OCI-LY7 (cell line): ENCODE data around the gene IER5. TPM values are rescaled to one million over a fixed set of nuclear protein-coding genes. Genes with fewer than 3 reads are reported as not detected.

Experiments
- BruUV-seq: library from RNA; stranded (reverse); fragments of 400-500 nt; replicated peaks from 2 replicates; lab custom pipeline; 2021; lab: Mats Ljungman, UMichigan
- CTCF ChIA-PET: fragments of 300-600 bp; sonication (Branson Sonifier 250); formaldehyde crosslinking; loops from one replicate; lab custom pipeline; 2022; ENCODE audit warnings: antibody characterized with exemption; ENCODE audit not compliant: unreplicated experiment; lab: Charles Lee
- POLR2A ChIA-PET: fragments of 300-600 bp; sonication (Branson Sonifier 250); formaldehyde crosslinking; loops from one replicate; lab custom pipeline; 2022; ENCODE audit warnings: antibody characterized with exemption; lab: Charles Lee
- DNase-seq: peaks from one replicate; pipeline ENCODE4 v3.0.0-alpha.2; 2015; ENCODE audit warnings: low spot score
- H2AFZ ChIP-seq: fragments of 200-600 bp; sonication (generic), shearing (Covaris generic); 2 replicates; pipeline ENCODE4 v1.6.1; 2014; ENCODE audit warnings: mild to moderate bottlenecking, antibody characterized with exemption, low read length, moderate library complexity
- H3K27ac ChIP-seq: fragments of 200-600 bp; sonication (generic); 2 replicates; pipeline ENCODE4 v1.5.1; 2014; ENCODE audit warnings: mixed run types, low read depth, mild to moderate bottlenecking, moderate library complexity, low read length, inconsistent platforms; ENCODE audit not compliant: poor library complexity, severe bottlenecking
- H3K36me3 ChIP-seq: fragments of 200-600 bp; sonication (generic); 2 replicates; pipeline ENCODE4 v1.6.1; 2014; ENCODE audit warnings: mild to moderate bottlenecking, antibody characterized with exemption, low read length, moderate library complexity, mixed read lengths; ENCODE audit not compliant: insufficient read depth
- H3K4me1 ChIP-seq: fragments of 200-600 bp; sonication (generic); 2 replicates; pipeline ENCODE4 v1.5.1; 2014; ENCODE audit warnings: mild to moderate bottlenecking, low read length; ENCODE audit not compliant: insufficient read depth, poor library complexity, severe bottlenecking
- H3K4me2 ChIP-seq: fragments of 200-600 bp; sonication (generic); 2 replicates; pipeline ENCODE4 v1.6.1; 2014; ENCODE audit warnings: mild to moderate bottlenecking, low read length
- H3K4me3 ChIP-seq: fragments of 200-600 bp; sonication (generic); 2 replicates; pipeline ENCODE4 v1.5.1; 2014; ENCODE audit warnings: mild to moderate bottlenecking, low read depth, low read length; ENCODE audit not compliant: poor library complexity, severe bottlenecking
- H3K79me2 ChIP-seq: fragments of 200-600 bp; sonication (generic); 2 replicates; pipeline ENCODE4 v1.6.1; 2016; ENCODE audit warnings: low read depth, mild to moderate bottlenecking, low read length, moderate library complexity, mixed read lengths; ENCODE audit not compliant: insufficient read depth
- H3K9me2 ChIP-seq: fragments of 200-600 bp; sonication (generic); 2 replicates; pipeline ENCODE4 v1.6.1; 2016; ENCODE audit warnings: mild to moderate bottlenecking, low read length, mixed read lengths; ENCODE audit not compliant: insufficient read depth
- H3K9me3 ChIP-seq: fragments of 200-600 bp; sonication (generic); 2 replicates; pipeline ENCODE4 v1.6.1; 2014; ENCODE audit warnings: mild to moderate bottlenecking, mixed run types, low read length, mixed read lengths
- H4K20me1 ChIP-seq: fragments of 200-600 bp; sonication (generic); 2 replicates; pipeline ENCODE4 v1.6.1; 2014; ENCODE audit warnings: mild to moderate bottlenecking, antibody characterized with exemption, low read length, moderate library complexity, mixed read lengths; ENCODE audit not compliant: insufficient read depth
- CTCF ChIP-seq: fragments of 200-600 bp; sonication (generic); conservative IDR thresholded peaks from 2 replicates; pipeline ENCODE4 v1.5.1; 2014; ENCODE audit warnings: mild to moderate bottlenecking, antibody characterized with exemption, low read length, moderate library complexity, mixed read lengths
- EZH2phosphoT487 ChIP-seq: fragments of 200-600 bp; sonication (generic); IDR thresholded peaks from 2 replicates; pipeline ENCODE4 v1.6.1; 2018; ENCODE audit warnings: low read depth, borderline replicate concordance, mild to moderate bottlenecking, mixed run types, antibody characterized with exemption, low read length, moderate library complexity, mixed read lengths
- intact Hi-C: fragments of 100-400 bp; cut with micrococcal nuclease; formaldehyde crosslinking; loops from one replicate; pipeline ENCODE4 v1.10.0; 2022; ENCODE audit not compliant: unreplicated experiment
- total RNA-seq, 2 experiments: library from RNA; depleted of rRNA in 1 of 2; stranded (reverse); fragments of >200 nt in 1 of 2; shearing (Covaris generic) in 1 of 2; gene quantifications; 2 replicates each; pipeline ENCODE4 v1.2.3, GENCODE V29; 2014 to 2022

IER5 gene
- total RNA-seq, 2 experiments from 2014 or later: 7.2 to 14.3 TPM

GRCh38 chr1:181091309-181092040 lies 3.0 kb downstream of the IER5 start:
- BruUV-seq: no TSS peak
- H3K27ac ChIP-seq: no peak overlapping the region
- H3K4me3 ChIP-seq: peak overlapping the region; percentile 81
- peaks cover 24% of the 10 kb centered on the region for H4K20me1 ChIP-seq
- H3K79me2 ChIP-seq: peaks cover 23% of the 10 kb centered on the region; the same call in 1 of the 2 replicates
- ChIA-PET CTCF (interaction anchor here (1.0 to 1.6 kb wide), 2 partner anchors 12 to 14 kb away, joined by 3 to 7 read pairs; no protein-coding TSS in a partner anchor), POLR2A (interaction anchor here (0.6 to 1.9 kb wide), 9 partner anchors 8 to 70 kb away, joined by 3 to 13 read pairs (median 3); no protein-coding TSS in a partner anchor)
- H3K36me3 ChIP-seq: peaks cover 4% of the 10 kb centered on the region; the same call in 1 of the 2 replicates
- H3K4me2 ChIP-seq: peak overlapping the region; percentile 97
- H3K9me3 ChIP-seq: no peaks in the 10 kb centered on the region
- intact Hi-C loops: no loop called here
- no peak overlapping the region for H2AFZ ChIP-seq
- peaks cover 27% of the 10 kb centered on the region for H3K4me1 ChIP-seq
- H3K9me2 ChIP-seq: no peaks in the 10 kb centered on the region
- TF ChIP-seq CTCF (no peak), EZH2phosphoT487 (no peak)
- DNase-seq: no peak

GRCh38 chr1:181092056-181092455 lies 3.6 kb downstream of the IER5 start:
- Histone ChIP-seq H3K4me2 (peak overlapping the region; percentile 97), H3K79me2 (peaks cover 23% of the 10 kb centered on the region; the same call in 1 of the 2 replicates), H2AFZ (no peak overlapping the region), H3K4me3 (peak overlapping the region; percentile 81), H3K9me2 (no peaks in the 10 kb centered on the region), H3K4me1 (peaks cover 26% of the 10 kb centered on the region), H3K27ac (no peak overlapping the region), H3K9me3 (no peaks in the 10 kb centered on the region), H3K36me3 (peaks cover 4% of the 10 kb centered on the region; the same call in 1 of the 2 replicates), H4K20me1 (peaks cover 24% of the 10 kb centered on the region)
- ChIA-PET POLR2A (interaction anchor here (0.6 to 1.2 kb wide), 3 partner anchors 13 to 44 kb away, joined by 3 read pairs; no protein-coding TSS in a partner anchor), CTCF (interaction anchor here (1.0 to 1.6 kb wide), 2 partner anchors 12 to 13 kb away, joined by 3 to 7 read pairs; no protein-coding TSS in a partner anchor)
- no peak for TF ChIP-seq EZH2phosphoT487
- BruUV-seq: no TSS peak
- DNase-seq: no peak
- intact Hi-C loops: no loop called here

- Histone ChIP-seq H3K79me2 (peaks cover 23% of the 10 kb centered on the region; the same call in 1 of the 2 replicates), H3K9me3 (no peaks in the 10 kb centered on the region), H3K27ac (no peak overlapping the region), H3K4me2 (no peak overlapping the region), H3K4me3 (no peak overlapping the region), H2AFZ (no peak overlapping the region), H3K4me1 (peaks cover 17% of the 10 kb centered on the region), H3K36me3 (peaks cover 4% of the 10 kb centered on the region; the same call in 1 of the 2 replicates), H3K9me2 (no peaks in the 10 kb centered on the region), H4K20me1 (peaks cover 24% of the 10 kb centered on the region)
- intact Hi-C loops: no loop called here
- BruUV-seq: no TSS peak
- ChIA-PET CTCF (no interaction called here), POLR2A (interaction anchor here (1.0 to 1.2 kb wide), 2 partner anchors 12 to 43 kb away, joined by 3 read pairs; no protein-coding TSS in a partner anchor)
- no peak for DNase-seq
- TF ChIP-seq CTCF (0 out of 2 replicates have a peak, but pooled peaks have one; percentile 6), EZH2phosphoT487 (no peak)
Measured at GRCh38 chr1:181092883-181093458, 4.5 kb downstream of the IER5 start.
